Upper lobe of left lung (tissue), 4 donors: Measurements from ENCODE around the gene SERPINA12.

Experiments
- CTCF ChIP-seq, 6 experiments: fragments of 450-650 bp in 4 of 6; fragments of 200-600 bp in 2 of 6; sonication (generic) in 2 of 6; IDR thresholded peaks; one replicate each; pipeline ENCODE4 v1.5.1; 2016 to 2019; ENCODE audit warnings: antibody characterized with exemption in 6 of 6
- POLR2A ChIP-seq, 4 donors: fragments of 450-650 bp; IDR thresholded peaks; one replicate each; pipeline ENCODE4 v1.5.1; 2016 to 2017; ENCODE audit warnings: antibody characterized with exemption in 4 of 4, mild to moderate bottlenecking in 2 of 4

- TF ChIP-seq CTCF (IDR thresholded peaks at IDR 0.05) (no peak), POLR2A (IDR thresholded peaks at IDR 0.05) (no peak)
Measured at GRCh38 chr14:94441531-94442205, 67.6 kb downstream of the SERPINA12 start.
